GM12878 (cell line): ENCODE data around the gene YAP1.

ENCODE experiments used
- ATF3 ChIP-seq: IDR thresholded peaks from 2 replicates; pipeline ENCODE4 v1.6.1; 2011; ENCODE audit warnings: low read depth, mild to moderate bottlenecking, low read length, moderate library complexity, borderline replicate concordance; ENCODE audit errors: extremely low read depth
- BHLHE40 ChIP-seq, 2 experiments: fragments of 450-650 bp in 1 of 2; IDR thresholded peaks; 2 replicates each; pipeline ENCODE4 v1.6.1; 2011 to 2017; ENCODE audit warnings: low read depth in 2 of 2, borderline replicate concordance in 1 of 2, improper control_type of control experiment in 1 of 2, low read length in 1 of 2, mild to moderate bottlenecking in 1 of 2
- CHD4 ChIP-seq: fragments of 200-600 bp; sonication (generic); IDR thresholded peaks from 2 replicates; pipeline ENCODE4 v1.6.1; 2016; ENCODE audit warnings: mild to moderate bottlenecking
- ESRRA ChIP-seq: IDR thresholded peaks from 2 replicates; pipeline ENCODE4 v1.6.1; 2012; ENCODE audit warnings: mild to moderate bottlenecking, low read length, improper control_type of control experiment
- HDGF ChIP-seq: fragments of 450-650 bp; IDR thresholded peaks from 2 replicates; pipeline ENCODE4 v1.6.1; 2016; ENCODE audit warnings: antibody characterized with exemption
- NR2C2 ChIP-seq: IDR thresholded peaks from 2 replicates; pipeline ENCODE4 v1.6.1; 2011; ENCODE audit warnings: borderline replicate concordance, low read depth; ENCODE audit not compliant: control insufficient read depth, insufficient read length
- SP1 ChIP-seq: IDR thresholded peaks from one replicate; pipeline ENCODE4 v1.6.1; 2011; ENCODE audit warnings: low read depth, low read length
- STAT3 ChIP-seq: IDR thresholded peaks from 2 replicates; pipeline ENCODE4 v1.6.1; 2011; ENCODE audit warnings: low read depth, low read length, improper control_type of control experiment
- TF ChIP-seq, protein P1 (sequence below): IDR thresholded peaks from 2 replicates; pipeline ENCODE4 v1.6.1; 2011; ENCODE audit warnings: mild to moderate bottlenecking, low read depth, low read length, moderate library complexity; ENCODE audit not compliant: insufficient replicate concordance
- TF ChIP-seq, protein P2 (sequence below), 3 experiments: IDR thresholded peaks in 2 of 3; conservative IDR thresholded peaks in 1 of 3; 2 replicates each; pipeline ENCODE4 v1.5.1; 2011; ENCODE audit warnings: low read depth in 3 of 3, low read length in 3 of 3, mild to moderate bottlenecking in 3 of 3, control low read depth in 2 of 3, moderate library complexity in 2 of 3, inconsistent platforms in 1 of 3, mixed read lengths in 1 of 3; ENCODE audit not compliant: control insufficient read depth in 2 of 3, insufficient read depth in 1 of 3; ENCODE audit errors: extremely low read depth in 1 of 3

DNA sequence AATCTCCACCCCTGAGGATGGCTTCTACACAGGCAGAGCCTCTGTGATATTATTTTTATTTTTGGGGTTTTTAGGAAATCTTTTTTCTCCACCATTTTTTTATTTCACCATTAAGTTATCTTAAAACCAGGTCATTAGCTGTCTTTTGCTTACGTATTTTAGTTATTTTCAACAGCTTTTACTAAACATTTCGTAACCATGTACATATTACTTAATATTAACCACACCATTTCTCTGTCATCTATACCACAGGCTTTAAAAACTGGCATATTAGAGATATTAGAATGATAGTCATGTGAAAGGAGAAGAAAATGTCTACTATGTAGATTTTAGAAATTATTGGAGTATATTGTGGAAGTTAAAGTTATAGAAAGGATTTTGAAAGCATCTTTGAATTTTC lies 37.4 kb downstream of the YAP1 start:
- TF ChIP-seq BHLHE40 (IDR thresholded peaks at IDR 0.05; ENCODE audit: borderline replicate concordance in 1 of 2, low read depth in 2 of 2, low read length in 1 of 2) = no peak
- TF ChIP-seq SP1 = no peak
- TF ChIP-seq NR2C2 = no peak
- TF ChIP-seq STAT3 = no peak
- TF ChIP-seq, protein P1, sequence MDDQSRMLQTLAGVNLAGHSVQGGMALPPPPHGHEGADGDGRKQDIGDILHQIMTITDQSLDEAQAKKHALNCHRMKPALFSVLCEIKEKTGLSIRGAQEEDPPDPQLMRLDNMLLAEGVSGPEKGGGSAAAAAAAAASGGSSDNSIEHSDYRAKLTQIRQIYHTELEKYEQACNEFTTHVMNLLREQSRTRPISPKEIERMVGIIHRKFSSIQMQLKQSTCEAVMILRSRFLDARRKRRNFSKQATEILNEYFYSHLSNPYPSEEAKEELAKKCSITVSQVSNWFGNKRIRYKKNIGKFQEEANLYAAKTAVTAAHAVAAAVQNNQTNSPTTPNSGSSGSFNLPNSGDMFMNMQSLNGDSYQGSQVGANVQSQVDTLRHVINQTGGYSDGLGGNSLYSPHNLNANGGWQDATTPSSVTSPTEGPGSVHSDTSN = no peak
- no peak for TF ChIP-seq ESRRA
- TF ChIP-seq, protein P2, sequence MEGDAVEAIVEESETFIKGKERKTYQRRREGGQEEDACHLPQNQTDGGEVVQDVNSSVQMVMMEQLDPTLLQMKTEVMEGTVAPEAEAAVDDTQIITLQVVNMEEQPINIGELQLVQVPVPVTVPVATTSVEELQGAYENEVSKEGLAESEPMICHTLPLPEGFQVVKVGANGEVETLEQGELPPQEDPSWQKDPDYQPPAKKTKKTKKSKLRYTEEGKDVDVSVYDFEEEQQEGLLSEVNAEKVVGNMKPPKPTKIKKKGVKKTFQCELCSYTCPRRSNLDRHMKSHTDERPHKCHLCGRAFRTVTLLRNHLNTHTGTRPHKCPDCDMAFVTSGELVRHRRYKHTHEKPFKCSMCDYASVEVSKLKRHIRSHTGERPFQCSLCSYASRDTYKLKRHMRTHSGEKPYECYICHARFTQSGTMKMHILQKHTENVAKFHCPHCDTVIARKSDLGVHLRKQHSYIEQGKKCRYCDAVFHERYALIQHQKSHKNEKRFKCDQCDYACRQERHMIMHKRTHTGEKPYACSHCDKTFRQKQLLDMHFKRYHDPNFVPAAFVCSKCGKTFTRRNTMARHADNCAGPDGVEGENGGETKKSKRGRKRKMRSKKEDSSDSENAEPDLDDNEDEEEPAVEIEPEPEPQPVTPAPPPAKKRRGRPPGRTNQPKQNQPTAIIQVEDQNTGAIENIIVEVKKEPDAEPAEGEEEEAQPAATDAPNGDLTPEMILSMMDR (IDR thresholded peaks at IDR 0.05 in 2 of 3, conservative IDR thresholded peaks at IDR 0.05 in 1 of 3; ENCODE audit: control insufficient read depth in 2 of 3, extremely low read depth in 1 of 3, insufficient read depth in 1 of 3, low read depth in 3 of 3, low read length in 3 of 3) = no peak
- no peak for TF ChIP-seq CHD4
- no peak for TF ChIP-seq ATF3
- TF ChIP-seq HDGF = no peak
